ENCODE measurements around the gene SRCAP.

SRCAP gene

GRCh38 chr16:30652718-30653117 lies 46.3 kb upstream of the SRCAP start:
- H3K4me1 Mint-ChIP-seq: peaks cover 23% of the 10 kb centered on the region
- H3K36me3 Mint-ChIP-seq (ENCODE audit: low read depth): peaks cover 5% of the 10 kb centered on the region
- H3K27me3 Mint-ChIP-seq (ENCODE audit: low read depth): no peaks in the 10 kb centered on the region
- H3K9me3 Mint-ChIP-seq: no peaks in the 10 kb centered on the region
- H3K27ac Mint-ChIP-seq: peak overlapping the region in 2 of 3 experiments; percentile 75 to 85
- peak overlapping the region; percentile 91 to 93 (median 92) for H3K4me3 Mint-ChIP-seq
- TF ChIP-seq, protein P1, sequence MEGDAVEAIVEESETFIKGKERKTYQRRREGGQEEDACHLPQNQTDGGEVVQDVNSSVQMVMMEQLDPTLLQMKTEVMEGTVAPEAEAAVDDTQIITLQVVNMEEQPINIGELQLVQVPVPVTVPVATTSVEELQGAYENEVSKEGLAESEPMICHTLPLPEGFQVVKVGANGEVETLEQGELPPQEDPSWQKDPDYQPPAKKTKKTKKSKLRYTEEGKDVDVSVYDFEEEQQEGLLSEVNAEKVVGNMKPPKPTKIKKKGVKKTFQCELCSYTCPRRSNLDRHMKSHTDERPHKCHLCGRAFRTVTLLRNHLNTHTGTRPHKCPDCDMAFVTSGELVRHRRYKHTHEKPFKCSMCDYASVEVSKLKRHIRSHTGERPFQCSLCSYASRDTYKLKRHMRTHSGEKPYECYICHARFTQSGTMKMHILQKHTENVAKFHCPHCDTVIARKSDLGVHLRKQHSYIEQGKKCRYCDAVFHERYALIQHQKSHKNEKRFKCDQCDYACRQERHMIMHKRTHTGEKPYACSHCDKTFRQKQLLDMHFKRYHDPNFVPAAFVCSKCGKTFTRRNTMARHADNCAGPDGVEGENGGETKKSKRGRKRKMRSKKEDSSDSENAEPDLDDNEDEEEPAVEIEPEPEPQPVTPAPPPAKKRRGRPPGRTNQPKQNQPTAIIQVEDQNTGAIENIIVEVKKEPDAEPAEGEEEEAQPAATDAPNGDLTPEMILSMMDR (IDR thresholded peaks at IDR 0.05; ENCODE audit: unreplicated experiment in 3 of 3): no peak

GRCh38 chr16:30654856-30655255 lies 44.1 kb upstream of the SRCAP start:
- no peak overlapping the region for H3K4me3 Mint-ChIP-seq
- H3K27ac Mint-ChIP-seq: no peak overlapping the region
- TF ChIP-seq, protein P1 (IDR thresholded peaks at IDR 0.05; ENCODE audit: unreplicated experiment in 3 of 3): no peak
- peaks cover 23% of the 10 kb centered on the region for H3K4me1 Mint-ChIP-seq
- H3K36me3 Mint-ChIP-seq (ENCODE audit: low read depth): peaks cover 9% of the 10 kb centered on the region
- H3K27me3 Mint-ChIP-seq (ENCODE audit: low read depth): no peaks in the 10 kb centered on the region
- H3K9me3 Mint-ChIP-seq: no peaks in the 10 kb centered on the region

DNA sequence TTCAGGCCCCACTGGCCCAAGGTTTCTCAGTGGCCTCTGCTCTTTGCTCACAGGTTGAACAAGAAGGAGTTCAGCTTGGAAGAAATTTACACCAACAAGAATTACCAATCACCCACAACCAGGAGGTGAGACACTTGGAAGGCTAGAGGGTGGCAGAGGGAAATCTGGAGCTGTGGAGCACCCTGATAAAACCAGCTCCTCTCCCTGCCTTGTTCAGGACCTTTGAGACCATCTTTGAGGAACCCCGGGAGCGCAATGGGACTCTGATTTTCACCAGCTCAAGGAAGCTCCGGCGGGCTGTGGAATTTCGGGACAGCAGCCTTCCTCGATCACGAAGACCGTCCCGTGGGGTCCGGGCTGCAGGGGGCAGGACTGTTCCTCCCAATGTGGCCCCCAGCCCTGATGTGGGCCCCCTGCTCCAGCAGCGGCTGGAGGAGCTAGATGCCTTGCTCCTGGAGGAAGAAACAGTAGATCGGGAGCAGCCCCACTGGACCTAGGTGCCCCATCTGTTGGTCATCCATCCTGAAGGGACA lies 43.1 kb upstream of the SRCAP start:
- Mint-ChIP-seq H3K4me1 (peaks cover 28% of the 10 kb centered on the region), H3K36me3 (ENCODE audit: low read depth) (peaks cover 14% of the 10 kb centered on the region), H3K9me3 (no peaks in the 10 kb centered on the region), H3K27me3 (ENCODE audit: low read depth) (no peaks in the 10 kb centered on the region), H3K4me3 (peak overlapping the region in 2 of 3 experiments; percentile 67 to 75), H3K27ac (peak overlapping the region in 2 of 3 experiments; percentile 51 to 78)
- TF ChIP-seq, protein P1 (IDR thresholded peaks at IDR 0.05; ENCODE audit: unreplicated experiment in 3 of 3): no peak

- H3K4me1 Mint-ChIP-seq: peaks cover 31% of the 10 kb centered on the region
- H3K4me3 Mint-ChIP-seq: peak overlapping the region; percentile 66 to 75 (median 67)
- peaks cover 19% of the 10 kb centered on the region for H3K36me3 Mint-ChIP-seq (ENCODE audit: low read depth)
- TF ChIP-seq, protein P1 (IDR thresholded peaks at IDR 0.05; ENCODE audit: unreplicated experiment in 3 of 3): no peak
- peak overlapping the region; percentile 44 to 78 (median 51) for H3K27ac Mint-ChIP-seq
- no peaks in the 10 kb centered on the region for H3K9me3 Mint-ChIP-seq
- peaks cover 4% of the 10 kb centered on the region for H3K27me3 Mint-ChIP-seq (ENCODE audit: low read depth)
These were observed 42.6 kb upstream of the SRCAP start for GRCh38 chr16:30656388-30656787.

- peak overlapping the region; percentile 87 to 100 (median 96) for H3K27ac Mint-ChIP-seq
- peak overlapping the region; percentile 82 to 87 (median 86) for H3K4me3 Mint-ChIP-seq
- no peaks in the 10 kb centered on the region for H3K9me3 Mint-ChIP-seq
These were observed 41.8 kb upstream of the SRCAP start for GRCh38 chr16:30656974-30657865.

More at GRCh38 chr16:30656974-30657865, 41.8 kb upstream of the SRCAP start:
- peaks cover 33% of the 10 kb centered on the region for H3K4me1 Mint-ChIP-seq
- peaks cover 28% of the 10 kb centered on the region for H3K36me3 Mint-ChIP-seq (ENCODE audit: low read depth)
- H3K27me3 Mint-ChIP-seq (ENCODE audit: low read depth): peaks cover 4% of the 10 kb centered on the region
- TF ChIP-seq, protein P1 (IDR thresholded peaks at IDR 0.05; ENCODE audit: unreplicated experiment in 3 of 3): no peak
